ENCODE measurements around the gene KCNG2. TPM values are rescaled to one million over a fixed set of nuclear protein-coding genes. Genes with fewer than 3 reads are reported as not detected.

KCNG2 gene
- total RNA-seq, 2 experiments from 2014 or later: not detected

- H3K27ac ChIP-seq (ENCODE audit: low read depth, low read length, poor library complexity, severe bottlenecking): no peak overlapping the region
- ChIA-PET POLR2A (no interaction called here), CTCF (ENCODE audit: unreplicated experiment) (no interaction called here)
- no peaks in the 10 kb centered on the region for H3K36me3 ChIP-seq (ENCODE audit: insufficient read depth, low read length)
- TF ChIP-seq EZH2phosphoT487 (IDR thresholded peaks at IDR 0.05; ENCODE audit: borderline replicate concordance, low read depth, low read length) (no peak), CTCF (conservative IDR thresholded peaks at IDR 0.05; ENCODE audit: low read length) (no peak)
- H3K4me3 ChIP-seq (ENCODE audit: low read depth, low read length, poor library complexity, severe bottlenecking): no peak overlapping the region
- no peaks in the 10 kb centered on the region for H3K79me2 ChIP-seq (ENCODE audit: insufficient read depth, low read depth, low read length)
- BruUV-seq (replicated peaks): no TSS peak
- no peaks in the 10 kb centered on the region for H4K20me1 ChIP-seq (ENCODE audit: insufficient read depth, low read length)
- H3K4me2 ChIP-seq (ENCODE audit: low read length): no peak overlapping the region
- no peaks in the 10 kb centered on the region for H3K9me2 ChIP-seq (ENCODE audit: insufficient read depth, low read length)
- peaks cover 15% of the 10 kb centered on the region for H3K4me1 ChIP-seq (ENCODE audit: insufficient read depth, low read length, poor library complexity, severe bottlenecking)
- no peak for DNase-seq (ENCODE audit: low spot score)
- intact Hi-C loops (cut with micrococcal nuclease; ENCODE audit: unreplicated experiment): no loop called here
- H2AFZ ChIP-seq (ENCODE audit: low read length): no peak overlapping the region
- H3K9me3 ChIP-seq (ENCODE audit: low read length): no peaks in the 10 kb centered on the region
These were observed 2.3 kb upstream of the KCNG2 start for GRCh38 chr18:79795446-79795845.

GRCh38 chr18:79796016-79796415, 1.7 kb upstream of the KCNG2 start:
- H3K9me3 ChIP-seq (ENCODE audit: low read length): no peaks in the 10 kb centered on the region
- no peaks in the 10 kb centered on the region for H3K9me2 ChIP-seq (ENCODE audit: insufficient read depth, low read length)
- H3K27ac ChIP-seq (ENCODE audit: low read depth, low read length, poor library complexity, severe bottlenecking): no peak overlapping the region
- no peak for DNase-seq (ENCODE audit: low spot score)
- peaks cover 15% of the 10 kb centered on the region for H3K4me1 ChIP-seq (ENCODE audit: insufficient read depth, low read length, poor library complexity, severe bottlenecking)
- H3K79me2 ChIP-seq (ENCODE audit: insufficient read depth, low read depth, low read length): no peaks in the 10 kb centered on the region
- H4K20me1 ChIP-seq (ENCODE audit: insufficient read depth, low read length): no peaks in the 10 kb centered on the region
- TF ChIP-seq CTCF (conservative IDR thresholded peaks at IDR 0.05; ENCODE audit: low read length): no peak
- TF ChIP-seq EZH2phosphoT487 (IDR thresholded peaks at IDR 0.05; ENCODE audit: borderline replicate concordance, low read depth, low read length): no peak
- intact Hi-C loops (cut with micrococcal nuclease; ENCODE audit: unreplicated experiment): no loop called here
- H3K4me3 ChIP-seq (ENCODE audit: low read depth, low read length, poor library complexity, severe bottlenecking): no peak overlapping the region
- no TSS peak for BruUV-seq (replicated peaks)
- H3K4me2 ChIP-seq (ENCODE audit: low read length): no peak overlapping the region
- no peaks in the 10 kb centered on the region for H3K36me3 ChIP-seq (ENCODE audit: insufficient read depth, low read length)
- H2AFZ ChIP-seq (ENCODE audit: low read length): no peak overlapping the region
- ChIA-PET CTCF (ENCODE audit: unreplicated experiment) (no interaction called here), POLR2A (no interaction called here)

- no TSS peak for BruUV-seq (replicated peaks)
- H3K4me3 ChIP-seq (ENCODE audit: low read depth, low read length, poor library complexity, severe bottlenecking): no peak overlapping the region
- H3K4me2 ChIP-seq (ENCODE audit: low read length): no peak overlapping the region
- H3K9me2 ChIP-seq (ENCODE audit: insufficient read depth, low read length): no peaks in the 10 kb centered on the region
- no peaks in the 10 kb centered on the region for H3K9me3 ChIP-seq (ENCODE audit: low read length)
- no peak overlapping the region for H3K27ac ChIP-seq (ENCODE audit: low read depth, low read length, poor library complexity, severe bottlenecking)
- intact Hi-C loops (cut with micrococcal nuclease; ENCODE audit: unreplicated experiment): no loop called here
- no peak for DNase-seq (ENCODE audit: low spot score)
- ChIA-PET CTCF (ENCODE audit: unreplicated experiment) (no interaction called here), POLR2A (no interaction called here)
- H3K79me2 ChIP-seq (ENCODE audit: insufficient read depth, low read depth, low read length): no peaks in the 10 kb centered on the region
- no peak overlapping the region for H2AFZ ChIP-seq (ENCODE audit: low read length)
- peaks cover 15% of the 10 kb centered on the region for H3K4me1 ChIP-seq (ENCODE audit: insufficient read depth, low read length, poor library complexity, severe bottlenecking)
- H4K20me1 ChIP-seq (ENCODE audit: insufficient read depth, low read length): no peaks in the 10 kb centered on the region
- H3K36me3 ChIP-seq (ENCODE audit: insufficient read depth, low read length): no peaks in the 10 kb centered on the region
- TF ChIP-seq CTCF (conservative IDR thresholded peaks at IDR 0.05; ENCODE audit: low read length) (no peak), EZH2phosphoT487 (IDR thresholded peaks at IDR 0.05; ENCODE audit: borderline replicate concordance, low read depth, low read length) (no peak)
These were observed 970 bp upstream of the KCNG2 start for GRCh38 chr18:79796531-79797405.

Data from OCI-LY7 (cell line).